Measurements from ENCODE around the gene RASA3. TPM values are rescaled to one million over a fixed set of nuclear protein-coding genes. Genes with fewer than 3 reads are reported as not detected.

The RASA3 gene
- total and polyA plus RNA-seq, 2 of the 8 experiments (the other 6 are each of a cell fraction or from before 2014, with no cell fraction given): 7.5 to 21.9 TPM

- TF ChIP-seq RFX5 (IDR thresholded peaks at IDR 0.05; ENCODE audit: borderline replicate concordance, low read depth, low read length) (no peak), BACH1 (IDR thresholded peaks at IDR 0.05; ENCODE audit: low read length) (no peak), ZNF274 (IDR thresholded peaks at IDR 0.05; ENCODE audit: borderline replicate concordance, extremely low read depth, low read length) (no peak), TAF7 (optimal IDR thresholded peaks at IDR 0.05; ENCODE audit: borderline replicate concordance, low read depth, low read length) (no peak)
Observed at GRCh38 chr13:114008964-114009589, 123.3 kb downstream of the RASA3 start (continued).
